Body of pancreas (tissue), 4 donors: ENCODE data around the gene GDPGP1. TPM values are rescaled to one million over a fixed set of nuclear protein-coding genes. Genes with fewer than 3 reads are reported as not detected.
"Not testable (repeated sequence)": the region's sequence is repeated elsewhere in the genome, so short reads cannot be mapped to it uniquely, and the experiment has no call there.

Experiments used
- ATAC-seq: fragments of 150-250 bp; one replicate; pipeline ENCODE4 v1.9.1; 2016
- DNase-seq, 4 donors: peaks; one replicate each; pipeline ENCODE4 v3.0.0-alpha.2; 2019
- H3K27ac ChIP-seq, 4 donors: fragments of 200-600 bp; sonication (generic); 1 replicate in 3 of 4; 2 replicates in 1 of 4; pipeline versions ENCODE4 v1.5.1 to v1.6.1; 2016 to 2019; ENCODE audit warnings: mild to moderate bottlenecking in 1 of 4, mixed read lengths in 1 of 4, moderate library complexity in 1 of 4
- H3K27me3 ChIP-seq, 2 donors: fragments of 200-600 bp; sonication (generic); one replicate each; pipeline ENCODE4 v1.6.0; 2016; ENCODE audit warnings: mild to moderate bottlenecking in 1 of 2
- H3K36me3 ChIP-seq, 2 donors: fragments of 200-600 bp; sonication (generic); replicated peaks in 1 of 2; 2 replicates each; pipeline ENCODE4 v1.5.1; 2016; ENCODE audit warnings: low read depth in 2 of 2; ENCODE audit not compliant: insufficient read depth in 1 of 2
- H3K4me1 ChIP-seq: fragments of 200-600 bp; sonication (generic); one replicate; pipeline ENCODE4 v1.6.0; 2016
- H3K4me3 ChIP-seq, 2 donors: fragments of 200-600 bp; sonication (generic); 1 replicate in 1 of 2; 2 replicates in 1 of 2; pipeline ENCODE4 v1.5.1; 2016 to 2019
- H3K9me3 ChIP-seq, 3 donors: fragments of 200-600 bp; sonication (generic); 1 replicate in 2 of 3; 2 replicates in 1 of 3; pipeline ENCODE4 v1.5.1; 2016
- CTCF ChIP-seq, 7 experiments: fragments of 450-650 bp in 4 of 7; fragments of 200-600 bp in 3 of 7; sonication (generic) in 3 of 7; IDR thresholded peaks; one replicate each; pipeline ENCODE4 v1.5.1; 2016 to 2019; ENCODE audit warnings: antibody characterized with exemption in 7 of 7
- POLR2A ChIP-seq, 3 donors: fragments of 450-650 bp; IDR thresholded peaks; one replicate each; pipeline ENCODE4 v1.6.1; 2016; ENCODE audit warnings: antibody characterized with exemption in 3 of 3, mild to moderate bottlenecking in 2 of 3
- WGBS, 2 donors: methylation state at CpG; one replicate each; pipeline ENCODE4 v1.1.5; 2017; 5-methylcytosine and 5-hydroxymethylcytosine counted together
- intact Hi-C: fragments of 100-400 bp; cut with DNase I; formaldehyde crosslinking; loops from one replicate; pipeline ENCODE4 v1.15.1; 2023
- total RNA-seq, 2 donors: library from RNA; depleted of rRNA; stranded (reverse); fragments of >200 nt; gene quantifications; one replicate each; pipeline ENCODE4 v1.1.0, GENCODE V29; 2016

GDPGP1 gene
- total RNA-seq, 2 donors from 2014 or later: 0.33 to 5.2 TPM

DNA sequence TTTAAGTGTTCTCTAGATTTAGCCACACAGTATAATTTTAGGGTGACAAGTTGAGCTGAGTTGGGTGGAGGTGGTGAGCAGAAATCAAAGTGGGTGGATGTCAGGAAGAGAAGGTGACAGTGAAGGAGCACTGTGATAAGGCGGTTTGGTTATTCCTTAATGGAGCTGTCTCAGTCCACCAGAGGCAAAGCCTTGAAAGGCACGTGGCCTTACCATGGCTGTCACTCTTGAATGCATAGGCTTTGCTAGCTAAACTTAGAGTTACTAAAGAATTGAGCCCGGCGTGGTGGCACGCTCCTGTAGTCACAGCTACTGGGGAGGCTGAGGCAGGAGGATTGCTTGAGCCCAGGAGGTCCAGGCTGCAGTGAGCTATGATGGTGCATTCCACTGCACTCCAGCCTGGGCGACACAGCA lies 14.8 kb downstream of the GDPGP1 start:
- no peaks in the 10 kb centered on the region for H3K9me3 ChIP-seq
- TF ChIP-seq POLR2A (IDR thresholded peaks at IDR 0.05) (no peak), CTCF (IDR thresholded peaks at IDR 0.05) (no peak)
- H3K36me3 ChIP-seq: no peaks in the 10 kb centered on the region
- ATAC-seq (peak; percentile 6), DNase-seq (no peak)
- intact Hi-C loops: no loop called here
- peaks cover 10% of the 10 kb centered on the region for H3K4me1 ChIP-seq
- H3K27ac ChIP-seq: peak overlapping the region in 1 of 4 donors; percentile 59
- WGBS, 2 donors: 63 to 69% methylated on average over 2 to 6 of the region's 6 CpGs
- no peaks in the 10 kb centered on the region for H3K27me3 ChIP-seq
- no peak overlapping the region for H3K4me3 ChIP-seq

DNA sequence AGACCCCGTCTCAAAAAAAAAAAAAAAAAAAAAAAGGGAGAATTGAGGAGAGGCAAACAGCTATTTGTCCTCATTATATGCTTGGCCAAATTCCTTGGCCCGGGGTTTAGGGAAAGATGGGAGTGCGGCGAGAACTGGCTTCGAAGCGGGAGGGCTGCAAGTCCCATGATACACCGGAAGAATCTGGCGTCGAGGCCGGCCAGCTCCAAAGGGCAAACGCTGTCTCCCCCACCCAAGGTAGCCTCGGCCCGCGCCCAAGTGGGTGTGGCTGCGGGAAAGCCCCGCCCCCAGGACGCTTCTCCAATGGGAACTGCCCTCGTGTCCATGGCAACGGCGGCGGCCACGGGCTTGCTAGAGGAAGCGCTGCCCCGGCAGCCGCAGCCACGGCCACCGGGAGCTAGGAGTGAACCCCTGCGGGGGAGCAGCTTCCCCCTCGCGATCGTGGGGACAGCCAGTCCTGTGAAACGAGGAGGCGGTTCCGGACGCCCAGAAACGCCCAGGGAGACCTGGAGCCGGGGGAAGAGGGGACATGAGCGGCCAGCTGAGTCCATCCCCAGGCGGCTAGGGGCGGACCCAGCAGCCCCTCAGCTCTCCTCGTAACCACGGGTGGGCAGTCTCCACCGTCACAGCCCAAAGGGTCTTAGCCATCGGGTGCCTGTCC lies 15.3 kb downstream of the GDPGP1 start, which contains the start of gene TTLL13:
TSS of gene TTLL13 (plus strand) at position 354 of the 661 bp plus-strand sequence. CDS start 1,075 bp downstream, outside the sequence.
- H3K9me3 ChIP-seq: no peaks in the 10 kb centered on the region
- H3K27ac ChIP-seq: peak within 1 kb of the TSS in 3 of 4 donors; percentile 45 to 64 (median 59)
- H3K36me3 ChIP-seq: no peaks in the 10 kb centered on the region
- WGBS, 2 donors: 0 to 2% methylated on average over 23 to 42 of the region's 44 CpGs
- peak within 1 kb of the TSS in 1 of 2 donors; percentile 12 for H3K4me3 ChIP-seq
- H3K4me1 ChIP-seq: peaks cover 10% of the 10 kb centered on the region
- ATAC-seq (peak; percentile 99), DNase-seq (peak; percentile 94 to 99 (median 98))
- TF ChIP-seq CTCF (IDR thresholded peaks at IDR 0.05) (peak in 3 of 7 experiments; percentile 19 to 24 (median 20)), POLR2A (IDR thresholded peaks at IDR 0.05) (peak; percentile 9 to 70 (median 52))
- intact Hi-C loops: no loop called here
- H3K27me3 ChIP-seq: no peaks in the 10 kb centered on the region

GRCh38 chr15:90257776-90258175 lies 23.8 kb downstream of the GDPGP1 start:
- Histone ChIP-seq H3K27me3 (no peaks in the 10 kb centered on the region), H3K36me3 (no peaks in the 10 kb centered on the region), H3K4me3 (no peak overlapping the region), H3K4me1 (no peaks in the 10 kb centered on the region), H3K27ac (no peak overlapping the region), H3K9me3 (no peaks in the 10 kb centered on the region)
- TF ChIP-seq POLR2A (IDR thresholded peaks at IDR 0.05): no peak
- no peak for TF ChIP-seq CTCF (IDR thresholded peaks at IDR 0.05)
- DNase-seq (no peak), ATAC-seq (no peak)
- intact Hi-C loops: no loop called here
- 84 to 90% methylated on average over 7 of the region's 7 CpGs for WGBS, 2 donors

GRCh38 chr15:90259524-90259923 lies 25.5 kb downstream of the GDPGP1 start:
- no peak for ATAC-seq
- Histone ChIP-seq H3K27me3 (no peaks in the 10 kb centered on the region), H3K9me3 (no peaks in the 10 kb centered on the region), H3K27ac (no peak overlapping the region), H3K36me3 (no peaks in the 10 kb centered on the region), H3K4me1 (peaks cover 5% of the 10 kb centered on the region), H3K4me3 (no peak overlapping the region)
- intact Hi-C loops: no loop called here
- TF ChIP-seq POLR2A (IDR thresholded peaks at IDR 0.05): no peak
- no peak for TF ChIP-seq CTCF (IDR thresholded peaks at IDR 0.05)
- 85 to 88% methylated on average over 5 of the region's 5 CpGs for WGBS, 2 donors
- no peak for DNase-seq

DNA sequence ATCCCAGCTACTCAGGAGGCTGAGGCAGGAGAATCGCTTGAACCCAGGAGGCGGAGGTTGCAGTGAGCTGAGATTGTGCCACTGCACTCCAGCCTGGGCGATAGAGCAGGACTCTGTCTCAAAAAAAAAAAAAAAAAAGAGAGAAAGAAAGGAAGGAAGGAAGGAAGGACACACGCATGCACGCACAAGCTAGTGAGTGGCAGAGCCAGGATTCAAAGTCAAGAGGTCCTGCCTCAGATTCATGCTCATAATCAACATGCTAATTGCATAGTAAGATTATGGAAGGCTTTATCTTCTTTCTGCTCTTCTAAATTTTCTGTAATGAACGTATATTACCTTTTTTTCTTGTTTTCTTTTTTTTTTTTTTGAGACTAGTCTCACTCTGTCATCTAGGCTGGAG lies 26.7 kb downstream of the GDPGP1 start:
- 75 to 77% methylated on average over 5 to 6 of the region's 6 CpGs for WGBS, 2 donors
- H3K4me3 ChIP-seq: not testable (repeated sequence)

More for the DNA sequence above, 26.7 kb downstream of the GDPGP1 start:
- ATAC-seq, H3K36me3 ChIP-seq, DNase-seq, intact Hi-C loops, H3K4me1 ChIP-seq, H3K9me3 ChIP-seq, H3K27ac ChIP-seq, H3K27me3 ChIP-seq: not testable (repeated sequence)
